Liver (tissue), 9 donors: Measurements from ENCODE around the gene DNASE2. TPM values are rescaled to one million over a fixed set of nuclear protein-coding genes. Genes with fewer than 3 reads are reported as not detected.
A peak's percentile ranks its signal among the peaks of the same experiment; 100 is the strongest.

Experiments used
- DNase-seq: peaks from one replicate; pipeline ENCODE4 v3.0.0-alpha.2; 2017; ENCODE audit warnings: low spot score
- H3K27ac ChIP-seq, 2 donors: one replicate each; pipeline ENCODE4 v1.7.0; 2013; ENCODE audit warnings: inconsistent platforms in 2 of 2, low read length in 2 of 2, control low read depth in 1 of 2, low read depth in 1 of 2, mild to moderate bottlenecking in 1 of 2
- H3K27me3 ChIP-seq, 4 donors: one replicate each; pipeline versions ENCODE4 v1.6.1 to v1.7.0; 2013; ENCODE audit warnings: low read length in 3 of 4, inconsistent platforms in 1 of 4, mild to moderate bottlenecking in 1 of 4, moderate library complexity in 1 of 4; ENCODE audit not compliant: control insufficient read depth in 4 of 4, insufficient read depth in 4 of 4
- H3K36me3 ChIP-seq, 4 donors: one replicate each; pipeline versions ENCODE4 v1.6.1 to v1.7.0; 2013; ENCODE audit warnings: low read length in 3 of 4, mild to moderate bottlenecking in 3 of 4, low read depth in 1 of 4, moderate library complexity in 1 of 4; ENCODE audit not compliant: control insufficient read depth in 4 of 4, insufficient read depth in 3 of 4
- H3K4me1 ChIP-seq, 4 donors: one replicate each; pipeline versions ENCODE4 v1.6.1 to v1.7.0; 2013; ENCODE audit warnings: low read length in 3 of 4, mild to moderate bottlenecking in 3 of 4, moderate library complexity in 1 of 4; ENCODE audit not compliant: control insufficient read depth in 4 of 4, insufficient read depth in 4 of 4
- H3K4me3 ChIP-seq, 3 donors: one replicate each; pipeline versions ENCODE4 v1.6.1 to v1.7.0; 2013; ENCODE audit warnings: low read length in 3 of 3, control low read depth in 1 of 3, low read depth in 1 of 3, mild to moderate bottlenecking in 1 of 3
- H3K9ac ChIP-seq, 2 donors: one replicate each; pipeline ENCODE4 v1.7.0; 2013; ENCODE audit warnings: low read length in 2 of 2, mild to moderate bottlenecking in 2 of 2, moderate library complexity in 2 of 2, control low read depth in 1 of 2, low read depth in 1 of 2
- H3K9me3 ChIP-seq, 4 donors: one replicate each; pipeline versions ENCODE4 v1.6.1 to v1.7.0; 2013; ENCODE audit warnings: low read length in 3 of 4; ENCODE audit not compliant: control insufficient read depth in 4 of 4
- ATF3 ChIP-seq: IDR thresholded peaks from 2 replicates; pipeline ENCODE4 v1.6.1; 2016; ENCODE audit warnings: antibody characterized with exemption
- EGR1 ChIP-seq, 2 donors: IDR thresholded peaks; 2 replicates each; pipeline ENCODE4 v1.6.1; 2016 to 2018; ENCODE audit warnings: antibody characterized with exemption in 2 of 2, low read depth in 2 of 2
- FOXA1 ChIP-seq: IDR thresholded peaks from 2 replicates; pipeline ENCODE4 v1.6.1; 2016; ENCODE audit warnings: antibody characterized with exemption
- FOXA2 ChIP-seq: IDR thresholded peaks from 2 replicates; pipeline ENCODE4 v1.6.1; 2016; ENCODE audit warnings: antibody characterized with exemption
- GABPA ChIP-seq, 2 donors: IDR thresholded peaks in 1 of 2; conservative IDR thresholded peaks in 1 of 2; 2 replicates each; pipeline ENCODE4 v1.6.1; 2016; ENCODE audit warnings: antibody characterized with exemption in 2 of 2, mild to moderate bottlenecking in 1 of 2, moderate library complexity in 1 of 2
- HNF4A ChIP-seq, 2 donors: conservative IDR thresholded peaks; 2 replicates each; pipeline ENCODE4 v1.6.1; 2016; ENCODE audit warnings: antibody characterized with exemption in 2 of 2, mild to moderate bottlenecking in 2 of 2
- HNF4G ChIP-seq: IDR thresholded peaks from 2 replicates; pipeline ENCODE4 v1.6.1; 2016; ENCODE audit warnings: antibody characterized with exemption
- JUND ChIP-seq, 2 donors: IDR thresholded peaks; 2 replicates each; pipeline ENCODE4 v1.6.1; 2016; ENCODE audit warnings: antibody characterized with exemption in 2 of 2
- MAX ChIP-seq: IDR thresholded peaks from 2 replicates; pipeline ENCODE4 v1.6.1; 2016; ENCODE audit warnings: antibody characterized with exemption
- NR2F2 ChIP-seq: IDR thresholded peaks from 2 replicates; pipeline ENCODE4 v1.6.1; 2016; ENCODE audit warnings: antibody characterized with exemption
- RAD21 ChIP-seq, 2 donors: IDR thresholded peaks; 2 replicates each; pipeline ENCODE4 v1.6.1; 2016; ENCODE audit warnings: antibody characterized with exemption in 2 of 2, mild to moderate bottlenecking in 2 of 2
- REST ChIP-seq: IDR thresholded peaks from 2 replicates; pipeline ENCODE4 v1.6.1; 2016; ENCODE audit warnings: antibody characterized with exemption, mild to moderate bottlenecking
- RXRA ChIP-seq, 2 donors: IDR thresholded peaks; 2 replicates each; pipeline ENCODE4 v1.6.1; 2017 to 2018; ENCODE audit warnings: antibody characterized with exemption in 2 of 2, mild to moderate bottlenecking in 1 of 2
- SP1 ChIP-seq: IDR thresholded peaks from 2 replicates; pipeline ENCODE4 v1.6.1; 2018; ENCODE audit warnings: antibody characterized with exemption, mild to moderate bottlenecking
- TAF1 ChIP-seq: conservative IDR thresholded peaks from 2 replicates; pipeline ENCODE4 v1.6.1; 2016; ENCODE audit warnings: antibody characterized with exemption, mild to moderate bottlenecking
- YY1 ChIP-seq: IDR thresholded peaks from 2 replicates; pipeline ENCODE4 v1.6.1; 2016; ENCODE audit warnings: antibody characterized with exemption, mild to moderate bottlenecking
- ZBTB33 ChIP-seq: IDR thresholded peaks from 2 replicates; pipeline ENCODE4 v1.6.1; 2016; ENCODE audit warnings: antibody characterized with exemption
- WGBS: extraction: QIAGEN DNeasy Blood & Tissue Kit; methylation state at CpG from one replicate; pipeline ENCODE4 v1.1.7; 2013; 5-methylcytosine and 5-hydroxymethylcytosine counted together
- polyA plus RNA-seq, 2 donors: library from polyadenylated mRNA; stranded (reverse) in 1 of 2; unstranded in 1 of 2; fragments of 200-250 nt in 1 of 2; fragments of >200 nt in 1 of 2; fragmentation: Nextera tagmentation in 1 of 2; extraction: Ambion mirVana in 1 of 2; gene quantifications; one replicate each; pipeline versions ENCODE4 v1.2.1 to v1.2.3, GENCODE V29; 2013 to 2015
- total RNA-seq, 2 donors: library from RNA; depleted of rRNA; stranded (reverse); fragments of >200 nt; gene quantifications; one replicate each; pipeline ENCODE4 v1.2.3, GENCODE V29; 2014
- TF ChIP-seq, protein P1 (sequence below): fragments of 150-350 bp; IDR thresholded peaks from 2 replicates; pipeline ENCODE4 v1.5.1; 2017; ENCODE audit warnings: improper control_type of control experiment, low read depth, low read length; ENCODE audit not compliant: missing input control
- donor health status: healthy.
- donor health status: healthy.
- donor health status: healthy.
- donor health status: healthy.
- donor health status: healthy.

The DNASE2 gene
- total and polyA plus RNA-seq, 4 donors: 11.3 to 18.4 (median 12.8) TPM

- Histone ChIP-seq H3K4me3 (peak overlapping the region in 1 of 3 donors; percentile 27), H3K9me3 (no peaks in the 10 kb centered on the region), H3K36me3 (no peaks in the 10 kb centered on the region), H3K27ac (no peak overlapping the region), H3K9ac (no peak overlapping the region), H3K4me1 (peaks cover 0 to 8% (median 5%) of the 10 kb centered on the region in 4 donors), H3K27me3 (no peaks in the 10 kb centered on the region)
- DNase-seq: peak; percentile 78
- TF ChIP-seq MAX (no peak), HNF4G (no peak), ATF3 (no peak), EGR1 (IDR thresholded peaks at IDR 0.05; ENCODE audit: low read depth in 2 of 2) (no peak), ZBTB33 (no peak), SP1 (no peak), TAF1 (no peak), JUND (IDR thresholded peaks at IDR 0.05) (no peak), RXRA (IDR thresholded peaks at IDR 0.05) (no peak), RAD21 (IDR thresholded peaks at IDR 0.05) (no peak), NR2F2 (no peak), GABPA (IDR thresholded peaks at IDR 0.05 in 1 of 2, conservative IDR thresholded peaks at IDR 0.05 in 1 of 2) (no peak), HNF4A (conservative IDR thresholded peaks at IDR 0.05) (no peak), FOXA1 (no peak), FOXA2 (no peak), REST (no peak), YY1 (no peak)
- TF ChIP-seq, protein P1, sequence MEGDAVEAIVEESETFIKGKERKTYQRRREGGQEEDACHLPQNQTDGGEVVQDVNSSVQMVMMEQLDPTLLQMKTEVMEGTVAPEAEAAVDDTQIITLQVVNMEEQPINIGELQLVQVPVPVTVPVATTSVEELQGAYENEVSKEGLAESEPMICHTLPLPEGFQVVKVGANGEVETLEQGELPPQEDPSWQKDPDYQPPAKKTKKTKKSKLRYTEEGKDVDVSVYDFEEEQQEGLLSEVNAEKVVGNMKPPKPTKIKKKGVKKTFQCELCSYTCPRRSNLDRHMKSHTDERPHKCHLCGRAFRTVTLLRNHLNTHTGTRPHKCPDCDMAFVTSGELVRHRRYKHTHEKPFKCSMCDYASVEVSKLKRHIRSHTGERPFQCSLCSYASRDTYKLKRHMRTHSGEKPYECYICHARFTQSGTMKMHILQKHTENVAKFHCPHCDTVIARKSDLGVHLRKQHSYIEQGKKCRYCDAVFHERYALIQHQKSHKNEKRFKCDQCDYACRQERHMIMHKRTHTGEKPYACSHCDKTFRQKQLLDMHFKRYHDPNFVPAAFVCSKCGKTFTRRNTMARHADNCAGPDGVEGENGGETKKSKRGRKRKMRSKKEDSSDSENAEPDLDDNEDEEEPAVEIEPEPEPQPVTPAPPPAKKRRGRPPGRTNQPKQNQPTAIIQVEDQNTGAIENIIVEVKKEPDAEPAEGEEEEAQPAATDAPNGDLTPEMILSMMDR: no peak
- WGBS: 23% methylated on average over 51 of the region's 51 CpGs
Observed at GRCh38 chr19:12867120-12868099, 13.8 kb downstream of the DNASE2 start.
